HepG2 (cell line): Measurements from ENCODE around the gene LMCD1. TPM values are rescaled to one million over a fixed set of nuclear protein-coding genes. Genes with fewer than 3 reads are reported as not detected.

Experiments
- ATAC-seq: fragments of 200-7000 bp; cut with Tn5 transposase; 3 replicates; pipeline ENCODE4 v1.9.1; 2020; ENCODE audit warnings: mild to moderate bottlenecking, moderate library complexity
- BruUV-seq: library from RNA; stranded (reverse); fragments of 400-500 nt; replicated peaks from 2 replicates; lab custom pipeline; 2021; lab: Mats Ljungman, UMichigan
- CTCF ChIA-PET: fragments of 300-600 bp; formaldehyde crosslinking; extraction: SDS; loops from one replicate; lab custom pipeline; 2021; ENCODE audit warnings: low total read pairs, inconsistent platforms, low intra/inter-chr PET ratio; lab: Yijun Ruan, JAX
- POLR2A ChIA-PET: fragments of 350-600 bp; sonication (Branson Sonifier 250); formaldehyde crosslinking; loops from one replicate; lab custom pipeline; 2020; ENCODE audit warnings: antibody characterized with exemption, inconsistent platforms; lab: Yijun Ruan, JAX
- DNase-seq: peaks from one replicate; pipeline ENCODE4 v3.0.0-alpha.2; 2015; ENCODE audit warnings: low spot score
- FAIRE-seq: peaks from 3 replicates; lab custom pipeline; 2011; peaks lifted over from hg19 to GRCh38; lab: Jason Lieb, UNC
- H2AFZ ChIP-seq: one replicate; pipeline ENCODE4 v1.6.1; 2011; ENCODE audit warnings: low read length, inconsistent platforms
- H3K27ac ChIP-seq: fragments of 300-600 bp; 3 replicates; pipeline ENCODE4 v1.8.0; 2011; ENCODE audit warnings: mixed run types, mild to moderate bottlenecking, mixed read lengths, low read length, inconsistent platforms; ENCODE audit not compliant: insufficient read depth; ENCODE audit errors: extremely low read length
- H3K27me3 ChIP-seq, 2 experiments: fragments of 200-600 bp in 1 of 2; 2 replicates in 1 of 2; 3 replicates in 1 of 2; pipeline versions ENCODE4 v1.6.0 to v1.8.0; 2011; ENCODE audit warnings: low read length in 2 of 2, mild to moderate bottlenecking in 2 of 2, moderate library complexity in 2 of 2, inconsistent platforms in 1 of 2; ENCODE audit not compliant: insufficient read depth in 2 of 2, control insufficient read depth in 1 of 2
- H3K36me3 ChIP-seq, 2 experiments: fragments of 200-600 bp in 1 of 2; replicated peaks in 1 of 2; 2 replicates in 1 of 2; 3 replicates in 1 of 2; pipeline versions ENCODE4 v1.5.1 to v1.8.0; 2011; ENCODE audit warnings: low read length in 2 of 2, inconsistent platforms in 1 of 2; ENCODE audit not compliant: insufficient read depth in 2 of 2, control insufficient read depth in 1 of 2
- H3K4me1 ChIP-seq: 2 replicates; pipeline ENCODE4 v1.5.1; 2012; ENCODE audit warnings: low read length, inconsistent platforms; ENCODE audit not compliant: insufficient read depth
- H3K4me2 ChIP-seq: 2 replicates; pipeline ENCODE4 v1.6.0; 2011; ENCODE audit warnings: low read depth, low read length, inconsistent platforms
- H3K4me3 ChIP-seq, 3 experiments: fragments of 200-600 bp in 1 of 3; sonication (generic), shearing (Covaris generic) in 1 of 3; replicated peaks in 1 of 3; 2 replicates each; pipeline ENCODE4 v1.5.1; 2011 to 2016; ENCODE audit warnings: low read length in 3 of 3, inconsistent platforms in 2 of 3, low read depth in 2 of 3, mild to moderate bottlenecking in 2 of 3, control low read depth in 1 of 3, mixed read lengths in 1 of 3; ENCODE audit not compliant: insufficient read depth in 1 of 3
- H3K79me2 ChIP-seq: one replicate; pipeline ENCODE4 v1.6.1; 2011; ENCODE audit warnings: low read length, inconsistent platforms; ENCODE audit not compliant: insufficient read depth
- H3K9ac ChIP-seq: 2 replicates; pipeline ENCODE4 v1.6.0; 2011; ENCODE audit warnings: mild to moderate bottlenecking, low read depth, low read length, inconsistent platforms; ENCODE audit not compliant: insufficient read depth
- H3K9me3 ChIP-seq: 2 replicates; pipeline ENCODE4 v1.5.1; 2012; ENCODE audit warnings: mild to moderate bottlenecking, low read length
- H4K20me1 ChIP-seq: 2 replicates; pipeline ENCODE4 v1.6.0; 2011; ENCODE audit warnings: inconsistent platforms, mild to moderate bottlenecking, low read length, moderate library complexity; ENCODE audit not compliant: insufficient read depth
- IRX3 ChIP-seq: sonication (generic); formaldehyde crosslinking; IDR thresholded peaks from 2 replicates; pipeline ENCODE4 v1.8.1; 2023; ENCODE audit warnings: mild to moderate bottlenecking, low read depth, missing genetic modification reagents, borderline replicate concordance
- KDM2A ChIP-seq: sonication (generic); formaldehyde crosslinking; IDR thresholded peaks from 2 replicates; pipeline ENCODE4 v1.4.0; 2020; ENCODE audit warnings: low read depth, missing genetic modification reagents, borderline replicate concordance
- KMT2A ChIP-seq: sonication (generic); formaldehyde crosslinking; IDR thresholded peaks from 2 replicates; pipeline ENCODE4 v1.4.0; 2020; ENCODE audit warnings: missing genetic modification reagents
- MTF2 ChIP-seq: sonication (generic); formaldehyde crosslinking; IDR thresholded peaks from 2 replicates; pipeline ENCODE4 v1.5.0; 2020; ENCODE audit warnings: missing genetic modification reagents, borderline replicate concordance
- PHF20 ChIP-seq: sonication (generic); formaldehyde crosslinking; IDR thresholded peaks from 2 replicates; pipeline ENCODE4 v1.5.0; 2020; ENCODE audit warnings: mild to moderate bottlenecking, missing genetic modification reagents
- SP5 ChIP-seq: IDR thresholded peaks from 2 replicates; pipeline ENCODE4 v1.6.1; 2016; ENCODE audit warnings: low read depth, borderline replicate concordance
- ZNF143 ChIP-seq: sonication (generic); formaldehyde crosslinking; IDR thresholded peaks from 2 replicates; pipeline ENCODE4 v1.4.0; 2020; ENCODE audit warnings: missing genetic modification reagents
- ZNF20 ChIP-seq: sonication (generic); formaldehyde crosslinking; IDR thresholded peaks from 2 replicates; pipeline ENCODE4 v1.4.0; 2020; ENCODE audit warnings: mild to moderate bottlenecking, moderate library complexity, missing genetic modification reagents
- ZNF891 ChIP-seq: sonication (generic); formaldehyde crosslinking; IDR thresholded peaks from 2 replicates; pipeline ENCODE4 v1.5.0; 2020; ENCODE audit warnings: mild to moderate bottlenecking, missing genetic modification reagents
- WGBS: methylation state at CpG from one replicate; pipeline ENCODE4 v1.1.6; 2017; ENCODE audit warnings: low lambda C conversion rate; 5-methylcytosine and 5-hydroxymethylcytosine counted together
- in situ Hi-C: cut with HindIII; loops from 2 replicates; pipeline ENCODE4 v1.10.0; 2017; ENCODE audit warnings: low pct_unique_long_range_greater_than_20kb; ENCODE audit not compliant: extremely low pct_ligation_motif_present
- intact Hi-C: fragments of 100-400 bp; cut with micrococcal nuclease; formaldehyde crosslinking; loops from one replicate; pipeline ENCODE4 v1.10.0; 2022; ENCODE audit not compliant: unreplicated experiment
- polyA plus RNA-seq, 8 experiments: library from polyadenylated mRNA; depleted of rRNA in 3 of 8; stranded (reverse) in 7 of 8; unstranded in 1 of 8; fragments of >200 nt; fragmentation: Illumina TruSeq in 4 of 8; extraction: Trizol in 4 of 8; gene quantifications; 2 replicates each; pipeline versions ENCODE4 v1.2.1 to v1.2.3, GENCODE V29; 2011 to 2016; ENCODE audit warnings: low read depth in 4 of 8, missing spikeins in 1 of 8, mixed read lengths in 1 of 8; ENCODE audit not compliant: insufficient read depth in 1 of 8
- total RNA-seq, 5 experiments: library from RNA; depleted of rRNA; stranded (reverse); fragments of >200 nt; fragmentation: Illumina TruSeq; extraction: Trizol; gene quantifications; 2 replicates each; pipeline ENCODE4 v1.2.3, GENCODE V29; 2016; ENCODE audit warnings: low read depth in 1 of 5
- TF ChIP-seq, protein P1 (sequence below): sonication (generic); formaldehyde crosslinking; conservative IDR thresholded peaks from 2 replicates; pipeline ENCODE4 v1.8.0; 2022; ENCODE audit warnings: mild to moderate bottlenecking, moderate library complexity, missing genetic modification reagents
- TF ChIP-seq, protein P2 (sequence below): sonication (generic); formaldehyde crosslinking; IDR thresholded peaks from 2 replicates; pipeline ENCODE4 v1.8.0; 2022; ENCODE audit warnings: mild to moderate bottlenecking, missing genetic modification reagents, moderate library complexity

Gene LMCD1
- total and polyA plus RNA-seq, 2 of the 13 experiments (the other 11 are each of a cell fraction or from before 2014, with no cell fraction given) = 6.2 to 7.1 TPM

DNA sequence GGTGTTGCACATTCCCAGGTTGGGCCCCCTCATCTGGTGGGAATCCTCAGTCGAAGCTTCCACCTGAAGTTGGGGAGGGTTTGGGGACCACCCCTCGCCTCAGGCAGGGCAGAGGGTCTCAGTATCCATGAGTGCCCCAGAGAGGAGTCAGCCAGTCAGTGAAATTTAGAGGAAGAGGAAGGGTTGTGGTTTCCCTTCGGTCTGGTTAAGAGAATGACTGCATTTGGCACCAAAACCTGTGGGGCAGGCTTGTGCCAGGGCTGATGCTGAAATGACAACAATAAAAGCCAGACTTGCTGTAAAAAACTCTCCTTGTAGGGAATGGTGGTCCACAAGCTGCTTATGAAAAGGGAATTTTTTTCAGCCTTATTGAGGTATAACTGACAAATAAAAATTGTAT, 22.6 kb downstream of the LMCD1 start (continued):
- TF ChIP-seq, protein P1, sequence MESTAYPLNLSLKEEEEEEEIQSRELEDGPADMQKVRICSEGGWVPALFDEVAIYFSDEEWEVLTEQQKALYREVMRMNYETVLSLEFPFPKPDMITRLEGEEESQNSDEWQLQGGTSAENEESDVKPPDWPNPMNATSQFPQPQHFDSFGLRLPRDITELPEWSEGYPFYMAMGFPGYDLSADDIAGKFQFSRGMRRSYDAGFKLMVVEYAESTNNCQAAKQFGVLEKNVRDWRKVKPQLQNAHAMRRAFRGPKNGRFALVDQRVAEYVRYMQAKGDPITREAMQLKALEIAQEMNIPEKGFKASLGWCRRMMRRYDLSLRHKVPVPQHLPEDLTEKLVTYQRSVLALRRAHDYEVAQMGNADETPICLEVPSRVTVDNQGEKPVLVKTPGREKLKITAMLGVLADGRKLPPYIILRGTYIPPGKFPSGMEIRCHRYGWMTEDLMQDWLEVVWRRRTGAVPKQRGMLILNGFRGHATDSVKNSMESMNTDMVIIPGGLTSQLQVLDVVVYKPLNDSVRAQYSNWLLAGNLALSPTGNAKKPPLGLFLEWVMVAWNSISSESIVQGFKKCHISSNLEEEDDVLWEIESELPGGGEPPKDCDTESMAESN (CRISPR knock-in tag) = no peak
- no peak for TF ChIP-seq PHF20 (CRISPR knock-in tag)
- TF ChIP-seq MTF2 (CRISPR knock-in tag) = no peak

DNA sequence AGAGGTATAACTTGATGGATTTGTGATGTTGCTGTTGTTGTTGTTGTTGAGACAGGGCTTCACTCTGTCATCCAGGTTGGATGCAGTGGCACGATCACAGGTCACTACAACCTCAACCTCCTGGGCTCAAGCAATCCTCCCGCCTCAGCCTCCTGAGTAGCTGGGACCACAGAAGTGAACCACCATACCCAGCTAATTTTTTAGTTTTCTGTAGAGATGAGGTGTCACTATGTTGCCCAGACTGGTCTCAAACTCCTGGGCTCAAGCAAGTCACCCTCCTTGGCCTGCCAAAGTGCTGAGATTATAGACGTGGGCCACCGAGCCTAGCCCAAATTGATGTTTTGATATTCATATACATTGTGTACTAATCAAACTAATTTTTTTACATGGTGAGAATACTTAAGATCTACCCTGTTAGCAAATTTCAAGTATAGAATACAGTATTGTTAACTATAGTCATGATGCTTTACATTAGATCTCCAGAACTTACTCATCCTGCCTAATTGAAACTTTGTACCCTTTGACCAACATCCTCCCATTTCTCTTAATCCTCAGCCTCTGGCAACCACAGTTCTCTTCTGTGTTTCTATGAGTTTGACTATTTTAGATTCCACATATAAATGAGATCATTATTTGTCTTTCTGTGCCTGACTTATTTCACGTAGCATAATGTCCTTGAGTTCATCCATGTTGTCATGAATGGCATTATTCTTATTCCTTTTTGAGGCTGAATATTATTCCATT, 23.2 kb downstream of the LMCD1 start:
- TF ChIP-seq ZNF143 (CRISPR knock-in tag) (no peak), IRX3 (CRISPR knock-in tag) (no peak), SP5 (CRISPR knock-in tag) (no peak), ZNF20 (CRISPR knock-in tag) (no peak), KDM2A (CRISPR knock-in tag) (no peak), KMT2A (no peak), ZNF891 (CRISPR knock-in tag) (no peak)
- TF ChIP-seq, protein P2, sequence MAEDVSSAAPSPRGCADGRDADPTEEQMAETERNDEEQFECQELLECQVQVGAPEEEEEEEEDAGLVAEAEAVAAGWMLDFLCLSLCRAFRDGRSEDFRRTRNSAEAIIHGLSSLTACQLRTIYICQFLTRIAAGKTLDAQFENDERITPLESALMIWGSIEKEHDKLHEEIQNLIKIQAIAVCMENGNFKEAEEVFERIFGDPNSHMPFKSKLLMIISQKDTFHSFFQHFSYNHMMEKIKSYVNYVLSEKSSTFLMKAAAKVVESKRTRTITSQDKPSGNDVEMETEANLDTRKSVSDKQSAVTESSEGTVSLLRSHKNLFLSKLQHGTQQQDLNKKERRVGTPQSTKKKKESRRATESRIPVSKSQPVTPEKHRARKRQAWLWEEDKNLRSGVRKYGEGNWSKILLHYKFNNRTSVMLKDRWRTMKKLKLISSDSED (CRISPR knock-in tag) = no peak
- TF ChIP-seq, all 625 proteins: peak for 0
- BruUV-seq = no TSS peak
- Histone ChIP-seq H3K9me3 (no peaks in the 10 kb centered on the region), H3K4me1 (peaks cover 19% of the 10 kb centered on the region), H3K4me3 (no peak overlapping the region), H3K27ac (no peak overlapping the region), H3K27me3 (no peaks in the 10 kb centered on the region), H3K4me2 (no peak overlapping the region), H4K20me1 (no peaks in the 10 kb centered on the region), H3K36me3 (peaks cover 0 to 1% of the 10 kb centered on the region in 2 experiments; a peak in 3 of 5 replicates), H3K9ac (no peak overlapping the region), H2AFZ (no peak overlapping the region), H3K79me2 (no peaks in the 10 kb centered on the region)
- in situ Hi-C loops (no loop called here), intact Hi-C loops (no loop called here)
- WGBS = 98% methylated on average over 5 of the region's 5 CpGs
- ATAC-seq (no peak), FAIRE-seq (no peak), DNase-seq (no peak)
- ChIA-PET CTCF (no interaction called here), POLR2A (no interaction called here)
